Measurements from ENCODE around the gene NTN4. TPM values are rescaled to one million over a fixed set of nuclear protein-coding genes. Genes with fewer than 3 reads are reported as not detected.

The NTN4 gene
- total RNA-seq, 6 donors from 2014 or later = 74.1 to 115 (median 94.3) TPM

DNA sequence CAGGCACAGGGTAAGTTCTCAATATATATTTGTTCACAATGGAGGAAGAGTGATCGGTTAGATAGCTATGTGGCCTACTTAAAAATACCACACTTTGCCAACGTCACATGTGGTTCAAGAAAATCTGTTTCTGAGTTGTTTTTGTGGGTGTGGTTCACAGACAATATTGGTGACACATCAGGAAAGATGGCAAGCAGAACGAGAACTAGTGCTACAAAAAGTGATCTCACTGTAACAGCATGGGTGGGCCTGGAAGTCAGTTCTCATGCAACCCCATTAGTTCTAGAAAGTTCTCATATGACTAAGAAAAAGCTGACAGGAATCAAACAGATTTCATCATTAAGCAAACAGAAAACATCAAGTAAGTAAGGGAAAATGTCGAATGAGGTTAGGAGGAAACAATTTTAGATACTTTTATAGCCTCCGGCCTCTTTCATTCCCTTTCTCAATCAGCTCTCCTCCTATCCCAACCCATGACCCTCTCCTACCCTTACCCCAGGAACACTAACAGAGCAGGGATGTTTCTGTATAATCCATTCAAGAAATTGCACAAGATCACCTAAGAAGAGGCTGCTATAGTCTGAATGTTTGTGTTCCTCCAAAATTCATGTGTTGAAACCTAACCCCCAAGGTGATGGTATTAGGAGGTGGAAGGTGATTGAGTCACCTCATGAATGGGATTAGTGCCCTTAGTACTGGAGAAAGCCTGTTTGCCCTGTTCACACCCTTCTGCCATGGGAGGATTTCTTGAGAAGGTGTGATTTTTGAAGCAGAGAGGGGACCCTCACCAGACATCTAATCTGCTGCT lies 15.5 kb upstream of the NTN4 start:
- H3K27me3 ChIP-seq = no peaks in the 10 kb centered on the region
- DNase-seq (no peak), ATAC-seq (ENCODE audit: low FRiP score in 2 of 2) (peak; percentile 40 to 94)
- WGBS, 2 donors = 51 to 54% methylated on average over 5 of the region's 5 CpGs
- H3K4me3 ChIP-seq = no peak overlapping the region
- H3K4me1 ChIP-seq = peaks cover 13 to 23% (median 14%) of the 10 kb centered on the region in 4 donors
- H3K36me3 ChIP-seq = no peaks in the 10 kb centered on the region
- no peak for TF ChIP-seq POLR2A (IDR thresholded peaks at IDR 0.05)
- TF ChIP-seq, protein P1, sequence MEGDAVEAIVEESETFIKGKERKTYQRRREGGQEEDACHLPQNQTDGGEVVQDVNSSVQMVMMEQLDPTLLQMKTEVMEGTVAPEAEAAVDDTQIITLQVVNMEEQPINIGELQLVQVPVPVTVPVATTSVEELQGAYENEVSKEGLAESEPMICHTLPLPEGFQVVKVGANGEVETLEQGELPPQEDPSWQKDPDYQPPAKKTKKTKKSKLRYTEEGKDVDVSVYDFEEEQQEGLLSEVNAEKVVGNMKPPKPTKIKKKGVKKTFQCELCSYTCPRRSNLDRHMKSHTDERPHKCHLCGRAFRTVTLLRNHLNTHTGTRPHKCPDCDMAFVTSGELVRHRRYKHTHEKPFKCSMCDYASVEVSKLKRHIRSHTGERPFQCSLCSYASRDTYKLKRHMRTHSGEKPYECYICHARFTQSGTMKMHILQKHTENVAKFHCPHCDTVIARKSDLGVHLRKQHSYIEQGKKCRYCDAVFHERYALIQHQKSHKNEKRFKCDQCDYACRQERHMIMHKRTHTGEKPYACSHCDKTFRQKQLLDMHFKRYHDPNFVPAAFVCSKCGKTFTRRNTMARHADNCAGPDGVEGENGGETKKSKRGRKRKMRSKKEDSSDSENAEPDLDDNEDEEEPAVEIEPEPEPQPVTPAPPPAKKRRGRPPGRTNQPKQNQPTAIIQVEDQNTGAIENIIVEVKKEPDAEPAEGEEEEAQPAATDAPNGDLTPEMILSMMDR (IDR thresholded peaks at IDR 0.05) = no peak
- TF ChIP-seq POLR2AphosphoS5 (IDR thresholded peaks at IDR 0.05) = no peak
- no peak for TF ChIP-seq EP300 (IDR thresholded peaks at IDR 0.05)
- peak overlapping the region in 3 of 4 donors; percentile 19 to 50 (median 44) for H3K27ac ChIP-seq
- H3K9me3 ChIP-seq = no peaks in the 10 kb centered on the region

DNA sequence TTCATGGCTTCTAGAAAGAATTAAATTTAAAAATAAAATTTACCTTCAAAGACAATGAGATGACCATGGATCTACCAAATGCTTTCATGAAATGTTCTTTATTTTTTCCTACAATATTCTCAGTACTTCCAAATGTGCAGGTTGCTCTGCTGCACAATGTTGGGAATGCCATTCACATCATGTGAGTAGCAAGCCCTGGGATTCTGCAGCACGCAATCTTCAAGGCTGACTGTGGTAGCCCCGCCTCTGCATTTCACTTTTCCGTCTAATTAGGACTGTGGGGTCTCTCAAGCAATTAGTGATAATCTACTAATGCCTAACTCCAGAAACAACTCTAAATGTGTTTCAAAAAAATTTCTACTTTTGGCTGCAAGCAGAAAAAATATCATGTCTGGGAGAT lies 13.7 kb upstream of the NTN4 start:
- 60 to 78% methylated on average over 3 of the region's 3 CpGs for WGBS, 2 donors
- no peak for DNase-seq
- no peak for ATAC-seq (ENCODE audit: low FRiP score in 2 of 2)
- no peak overlapping the region for H3K4me3 ChIP-seq
- H3K27me3 ChIP-seq = no peaks in the 10 kb centered on the region
- no peak overlapping the region for H3K27ac ChIP-seq
- TF ChIP-seq POLR2A (IDR thresholded peaks at IDR 0.05) = no peak
- TF ChIP-seq POLR2AphosphoS5 (IDR thresholded peaks at IDR 0.05) = no peak
- TF ChIP-seq EP300 (IDR thresholded peaks at IDR 0.05) = no peak
- H3K9me3 ChIP-seq = no peaks in the 10 kb centered on the region
- H3K4me1 ChIP-seq = peaks cover 13 to 23% (median 14%) of the 10 kb centered on the region in 4 donors
- no peaks in the 10 kb centered on the region for H3K36me3 ChIP-seq

DNA sequence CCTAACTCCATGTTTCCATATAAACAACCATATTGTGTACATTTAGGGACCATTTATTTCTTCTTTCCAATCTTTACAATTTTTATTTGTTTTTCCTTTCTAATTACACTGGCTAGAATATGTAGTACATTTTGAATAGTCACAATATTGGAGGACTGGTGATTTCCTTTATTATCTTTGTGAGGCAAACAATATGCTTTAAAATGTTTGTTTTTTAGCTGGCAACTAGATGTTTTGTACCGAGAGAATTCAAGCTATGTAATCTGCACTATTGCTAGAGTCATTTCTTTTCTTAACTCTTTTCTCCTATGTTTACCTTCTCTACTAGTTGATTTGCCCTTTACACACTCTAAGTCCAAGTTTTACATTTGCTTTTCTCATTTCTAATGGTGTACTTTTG lies 13.3 kb upstream of the NTN4 start:
- Histone ChIP-seq H3K27ac (no peak overlapping the region), H3K4me1 (peaks cover 13 to 23% (median 14%) of the 10 kb centered on the region in 4 donors), H3K4me3 (no peak overlapping the region), H3K9me3 (no peaks in the 10 kb centered on the region), H3K27me3 (no peaks in the 10 kb centered on the region), H3K36me3 (no peaks in the 10 kb centered on the region)
- ATAC-seq (ENCODE audit: low FRiP score in 2 of 2) (no peak), DNase-seq (no peak)
- no peak for TF ChIP-seq EP300 (IDR thresholded peaks at IDR 0.05)
- WGBS, 2 donors = 50% methylated on average over 1 of the region's 1 CpG

DNA sequence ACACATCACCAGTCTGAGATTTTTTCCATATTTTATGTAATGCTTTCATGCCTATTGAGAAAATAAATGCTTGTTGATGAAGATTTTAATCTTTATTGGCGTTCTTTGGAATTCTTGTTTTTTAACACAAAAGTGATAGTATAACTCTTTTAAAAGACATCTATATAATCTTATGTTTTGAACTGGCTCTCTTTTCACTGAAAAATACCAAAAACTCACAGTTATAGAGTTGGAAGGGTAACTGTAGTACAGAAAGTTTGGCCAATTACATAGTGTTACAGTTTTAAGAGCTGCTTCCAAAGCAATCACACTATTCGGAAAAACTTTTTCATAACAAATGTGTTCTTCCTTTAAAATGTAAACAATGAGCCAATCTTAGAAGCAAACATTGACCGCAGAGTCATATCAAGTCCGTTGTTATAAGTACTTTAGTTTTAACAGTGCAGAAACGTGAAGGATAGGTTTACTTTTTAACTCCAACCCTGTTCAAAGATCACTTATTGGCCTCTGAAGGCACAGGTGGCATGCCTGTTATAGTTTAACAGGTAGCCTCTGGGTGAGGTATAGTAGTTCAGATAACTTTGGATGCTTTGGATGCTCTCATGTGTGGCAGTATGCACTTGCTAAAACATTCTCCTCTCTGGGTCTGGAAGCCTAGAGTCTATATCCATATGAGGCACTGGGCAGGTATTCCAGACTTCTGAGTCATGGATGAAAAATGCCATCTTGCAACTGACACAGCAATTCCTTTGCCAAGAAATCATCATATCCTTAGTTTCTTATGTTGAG lies 12.1 kb upstream of the NTN4 start:
- DNase-seq = peak in 1 of 2 donors; percentile 41
- no peak for TF ChIP-seq POLR2A (IDR thresholded peaks at IDR 0.05)
- TF ChIP-seq POLR2AphosphoS5 (IDR thresholded peaks at IDR 0.05) = no peak
- no peak for TF ChIP-seq EP300 (IDR thresholded peaks at IDR 0.05)
- TF ChIP-seq, protein P1 (IDR thresholded peaks at IDR 0.05) = no peak
- H3K27me3 ChIP-seq = no peaks in the 10 kb centered on the region
- H3K27ac ChIP-seq = peak overlapping the region; percentile 9 to 59 (median 44)
- H3K4me3 ChIP-seq = no peak overlapping the region
- H3K9me3 ChIP-seq = no peaks in the 10 kb centered on the region
- H3K4me1 ChIP-seq = peaks cover 13 to 23% (median 14%) of the 10 kb centered on the region in 4 donors
- 31 to 38% methylated on average over 5 of the region's 5 CpGs for WGBS, 2 donors
- no peaks in the 10 kb centered on the region for H3K36me3 ChIP-seq
- peak; percentile 27 to 75 for ATAC-seq (ENCODE audit: low FRiP score in 2 of 2)

DNA sequence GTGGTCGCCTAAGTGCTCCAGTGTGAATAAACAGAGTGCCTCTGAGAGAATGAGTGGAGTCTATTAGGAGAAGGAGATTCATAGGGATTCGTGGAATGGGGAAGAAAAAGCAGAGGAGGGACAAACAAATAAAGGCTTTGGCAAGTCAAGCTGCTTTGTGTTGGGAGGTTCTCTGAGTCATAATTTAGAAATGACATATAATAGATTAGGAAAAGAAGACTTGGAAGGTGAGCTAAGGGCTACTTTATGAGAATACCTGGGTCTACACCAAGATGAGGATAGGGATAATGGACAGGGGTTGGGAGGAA lies 6.4 kb upstream of the NTN4 start:
- Histone ChIP-seq H3K9me3 (no peaks in the 10 kb centered on the region), H3K4me3 (no peak overlapping the region), H3K27me3 (no peaks in the 10 kb centered on the region), H3K36me3 (no peaks in the 10 kb centered on the region), H3K27ac (peak overlapping the region in 1 of 4 donors; percentile 55), H3K4me1 (peaks cover 0 to 6% (median 2%) of the 10 kb centered on the region in 4 donors)
- no peak for DNase-seq
- TF ChIP-seq EP300 (IDR thresholded peaks at IDR 0.05) (no peak), POLR2AphosphoS5 (IDR thresholded peaks at IDR 0.05) (no peak), POLR2A (IDR thresholded peaks at IDR 0.05) (no peak)
- TF ChIP-seq, protein P1 (IDR thresholded peaks at IDR 0.05) = no peak
- WGBS, 2 donors = 66 to 71% methylated on average over 2 of the region's 2 CpGs
- no peak for ATAC-seq (ENCODE audit: low FRiP score in 2 of 2)
